HL-60 (cell line): ENCODE results near the gene MDP1.

Source experiments
- CTCF ChIP-seq: IDR thresholded peaks from one replicate; pipeline ENCODE4 v1.5.1; 2011; ENCODE audit warnings: low read length, control low read depth, inconsistent platforms; ENCODE audit not compliant: insufficient read depth
- GABPA ChIP-seq: IDR thresholded peaks from 2 replicates; pipeline ENCODE4 v1.6.1; 2012; ENCODE audit warnings: low read depth
- POLR2AphosphoS5 ChIP-seq: IDR thresholded peaks from 2 replicates; pipeline ENCODE4 v1.6.1; 2012; ENCODE audit warnings: low read depth

- TF ChIP-seq CTCF: no peak
- no peak for TF ChIP-seq POLR2AphosphoS5
- no peak for TF ChIP-seq GABPA
These were observed 44.9 kb upstream of the MDP1 start for GRCh38 chr14:24260780-24261157.
